HG02970 (cell line): ENCODE measurements around the gene SERHL2.
"Not testable (repeated sequence)": the region's sequence is repeated elsewhere in the genome, so short reads cannot be mapped to it uniquely, and the experiment has no call there.

Source experiments
- ATAC-seq: cut with Tn5 transposase; IDR thresholded peaks from one replicate; pipeline ENCODE4 v1.9.1; 2021; ENCODE audit warnings: mild to moderate bottlenecking, moderate library complexity, moderate number of reproducible peaks; ENCODE audit not compliant: unreplicated experiment, low FRiP score

SERHL2 gene

GRCh38 chr22:42571068-42571467, 17.3 kb downstream of the SERHL2 start:
- not testable (repeated sequence) for ATAC-seq

GRCh38 chr22:42574046-42574445, 20.3 kb downstream of the SERHL2 start:
- not testable (repeated sequence) for ATAC-seq

- ATAC-seq = not testable (repeated sequence)
These were observed 20.7 kb downstream of the SERHL2 start for GRCh38 chr22:42574468-42574867.

GRCh38 chr22:42575996-42576574, 22.3 kb downstream of the SERHL2 start:
- not testable (repeated sequence) for ATAC-seq

DNA sequence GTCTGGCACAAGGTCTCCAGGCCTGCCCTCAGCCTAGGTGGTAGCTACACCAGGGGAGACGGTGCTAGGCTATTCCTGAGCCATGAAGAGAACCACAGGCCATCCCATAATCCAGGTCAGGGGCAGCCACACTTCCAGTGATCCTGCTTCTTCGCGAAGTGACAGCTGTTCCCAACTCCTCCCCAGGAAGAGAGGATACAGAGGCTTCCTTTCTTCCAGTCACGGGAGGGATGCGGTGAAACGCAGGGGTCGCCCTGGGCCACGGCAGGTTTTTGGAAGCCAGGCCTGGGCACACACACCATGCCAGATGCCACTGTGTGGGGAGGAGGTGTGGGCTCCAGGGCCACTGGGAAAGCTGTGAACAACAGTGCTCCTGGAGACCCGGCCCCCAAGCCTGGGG, 23.4 kb downstream of the SERHL2 start:
- not testable (repeated sequence) for ATAC-seq

- ATAC-seq = no peak
These were observed 24.0 kb downstream of the SERHL2 start for GRCh38 chr22:42577623-42578240.

DNA sequence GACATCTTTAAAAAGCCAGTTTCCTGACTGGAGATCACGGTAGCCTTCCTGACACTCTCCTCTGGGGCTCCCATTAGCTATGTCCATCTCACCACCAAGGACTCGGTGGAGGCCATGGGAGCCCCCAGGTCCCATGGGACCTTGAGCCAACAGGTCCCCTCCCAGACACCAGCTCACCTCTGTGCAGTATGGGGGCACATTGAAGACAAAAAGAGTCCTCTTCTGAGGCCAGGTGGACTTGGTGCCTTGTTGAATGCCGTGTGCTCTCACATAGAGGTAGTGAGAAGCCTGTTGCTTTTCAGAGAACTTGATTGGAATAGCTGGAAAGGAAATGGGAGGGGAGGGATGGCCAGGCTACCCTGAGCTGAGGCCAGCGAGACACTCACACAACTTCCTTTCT, 26.3 kb downstream of the SERHL2 start:
- not testable (repeated sequence) for ATAC-seq

- not testable (repeated sequence) for ATAC-seq
These were observed 27.5 kb downstream of the SERHL2 start for GRCh38 chr22:42581194-42581761.

DNA sequence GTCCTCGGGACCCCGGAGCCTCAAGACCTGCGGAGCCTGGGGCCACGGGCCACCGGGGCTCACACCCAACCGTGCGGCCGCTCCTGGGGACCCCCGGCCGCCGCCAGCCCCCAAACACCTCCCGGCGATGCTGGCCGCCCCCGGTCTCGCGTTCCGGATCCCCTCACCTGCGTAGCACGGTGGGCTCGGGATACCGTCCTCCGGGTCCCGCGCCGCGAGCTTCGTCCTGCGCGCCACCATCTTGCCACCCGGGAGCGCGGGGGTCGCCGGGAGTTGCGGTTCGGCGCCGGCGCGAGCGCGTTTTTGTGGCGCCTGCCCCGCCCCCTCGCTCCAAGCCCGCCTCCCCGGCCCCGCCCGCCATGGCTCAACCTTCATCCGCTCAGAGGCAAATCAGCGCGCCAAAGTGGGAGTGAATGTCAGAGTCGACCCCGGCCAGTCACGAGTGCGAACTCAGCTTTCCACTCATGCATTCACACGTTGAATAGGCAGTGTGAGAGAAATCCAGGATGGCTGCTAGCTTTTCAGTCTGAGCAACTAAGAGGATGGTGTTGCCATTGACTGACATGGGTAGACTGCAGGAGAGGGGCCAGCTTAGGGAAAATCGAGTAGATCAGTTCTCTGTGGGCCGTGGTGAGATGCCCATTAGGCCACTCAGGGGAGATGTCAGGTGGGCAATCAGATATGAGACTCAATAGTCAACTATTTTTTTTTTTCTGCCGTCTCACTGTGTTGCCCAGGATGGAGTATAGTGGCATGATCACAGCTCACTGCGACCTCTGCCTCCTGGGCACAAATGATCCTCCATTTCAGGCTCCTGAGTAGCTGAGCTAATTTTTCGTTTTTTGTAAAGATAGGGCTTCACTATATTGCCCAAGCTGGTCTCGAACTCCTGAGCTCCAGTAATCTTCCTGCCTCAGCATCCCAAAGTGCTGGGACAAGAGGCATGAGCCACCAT, 28.3 kb downstream of the SERHL2 start:
- peak; percentile 71 for ATAC-seq

DNA sequence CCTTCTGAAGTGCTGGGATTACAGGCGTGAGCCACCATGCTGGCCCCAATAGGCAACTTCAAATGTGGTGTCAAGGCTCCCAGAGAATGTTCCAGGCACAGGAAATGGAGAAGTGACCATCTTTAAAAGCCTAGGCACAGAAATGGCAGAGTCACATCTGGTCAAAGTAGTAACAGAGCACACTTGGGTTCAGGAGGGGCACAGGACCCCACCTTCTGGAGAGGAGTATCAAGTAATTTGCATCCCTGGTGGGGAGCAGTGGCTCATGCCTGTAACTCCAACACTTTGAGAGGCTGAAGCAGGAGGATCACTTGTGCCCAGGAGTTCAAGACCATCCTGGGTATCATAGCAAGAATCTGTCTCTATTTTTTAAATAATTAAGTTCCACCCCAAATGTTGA, 29.2 kb downstream of the SERHL2 start:
- no peak for ATAC-seq

- no peak for ATAC-seq
These were observed 30.7 kb downstream of the SERHL2 start for GRCh38 chr22:42584364-42584940.

GRCh38 chr22:42585096-42585495, 31.3 kb downstream of the SERHL2 start:
- no peak for ATAC-seq

DNA sequence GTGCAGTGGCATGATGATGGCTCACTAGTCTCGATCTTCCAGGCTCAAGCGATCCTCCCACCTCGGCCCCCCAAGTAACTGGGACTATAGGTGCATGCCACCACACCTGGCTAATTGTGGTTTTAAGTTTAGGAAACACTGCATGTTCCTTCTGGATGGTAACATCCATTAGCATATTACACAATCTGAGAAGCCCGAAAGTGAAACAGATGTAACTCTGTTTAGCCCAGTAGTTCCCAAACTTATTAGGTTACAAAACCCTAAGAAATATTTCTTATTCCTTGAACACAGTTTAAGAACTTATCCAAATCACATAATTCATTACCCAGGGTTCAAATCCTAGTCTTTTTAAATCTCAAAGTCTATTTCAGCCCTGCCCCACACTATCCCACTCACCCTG, 32.6 kb downstream of the SERHL2 start:
- ATAC-seq = no peak

- ATAC-seq = no peak
These were observed 33.9 kb downstream of the SERHL2 start for GRCh38 chr22:42587588-42588175.

DNA sequence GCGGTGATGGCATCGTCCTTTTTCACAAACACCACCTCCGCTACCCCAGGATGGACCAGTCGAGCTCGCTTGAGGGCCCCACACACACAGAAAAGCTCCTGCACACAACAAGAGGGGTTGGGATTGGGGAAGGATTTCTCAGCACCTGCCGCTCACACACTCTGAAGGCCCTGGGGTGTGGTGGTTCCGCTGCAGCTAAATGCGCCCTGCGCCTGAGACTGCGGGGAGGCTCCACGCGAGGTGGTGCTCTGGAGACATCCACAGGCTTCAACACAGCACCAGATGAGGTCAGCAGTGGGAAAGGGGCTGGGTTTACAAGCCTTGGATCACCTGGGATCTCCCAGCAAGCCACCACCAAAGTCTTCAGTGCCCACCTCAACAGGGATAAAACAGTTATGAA, 38.2 kb downstream of the SERHL2 start:
- ATAC-seq = no peak

- ATAC-seq = no peak
These were observed 41.7 kb downstream of the SERHL2 start for GRCh38 chr22:42595434-42595833.

DNA sequence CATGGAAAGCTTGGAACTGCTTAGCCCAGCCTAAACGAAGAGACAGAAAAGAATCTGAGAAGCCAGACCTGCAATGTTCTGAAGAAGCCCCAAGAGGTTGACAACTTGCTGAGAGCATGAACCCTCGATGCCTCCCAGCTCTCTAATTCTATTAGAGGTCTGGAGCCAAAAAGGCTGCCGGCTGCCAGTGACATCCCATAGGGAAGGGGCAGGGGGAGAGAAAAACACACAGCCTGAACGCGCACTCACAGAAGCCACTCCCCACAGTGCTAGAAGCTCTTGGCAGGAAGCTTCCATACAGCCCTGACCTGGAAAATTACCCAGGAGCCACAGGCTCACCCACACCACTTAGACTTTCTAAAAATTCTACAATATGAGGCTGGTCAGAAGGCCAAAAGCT, 42.6 kb downstream of the SERHL2 start:
- no peak for ATAC-seq

- no peak for ATAC-seq
These were observed 43.2 kb downstream of the SERHL2 start for GRCh38 chr22:42596863-42597530.

DNA sequence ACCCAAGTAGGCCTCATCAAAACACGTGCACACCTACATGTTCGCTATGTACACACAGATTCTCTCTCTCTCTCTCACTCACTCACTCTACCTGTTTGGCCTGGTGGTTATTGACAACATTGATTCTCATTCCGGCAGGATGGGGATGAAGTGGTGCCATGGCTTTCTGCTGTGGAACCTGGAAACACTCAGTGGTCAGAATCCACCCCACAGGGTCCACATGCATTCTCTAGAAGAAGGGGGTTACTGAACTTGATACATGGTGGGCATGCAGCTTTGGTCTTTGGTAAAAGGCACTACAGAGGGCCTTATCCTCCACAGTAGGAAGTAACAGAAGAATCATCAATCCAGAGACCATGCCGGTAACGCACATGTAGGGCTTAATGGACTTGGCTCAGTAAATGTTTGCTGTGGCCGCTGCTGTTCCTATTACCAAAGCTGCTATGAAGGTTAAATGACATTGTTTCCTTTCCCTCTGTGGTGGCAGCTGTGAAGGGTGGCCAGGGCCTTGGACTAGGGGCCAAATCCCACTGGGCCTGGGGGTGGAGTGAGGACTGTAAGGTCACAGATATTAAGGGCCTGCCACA, 48.2 kb downstream of the SERHL2 start:
- no peak for ATAC-seq
